ENCODE measurements around the gene BCL2L12. TPM values are rescaled to one million over a fixed set of nuclear protein-coding genes. Genes with fewer than 3 reads are reported as not detected.

BCL2L12 gene, protein sequence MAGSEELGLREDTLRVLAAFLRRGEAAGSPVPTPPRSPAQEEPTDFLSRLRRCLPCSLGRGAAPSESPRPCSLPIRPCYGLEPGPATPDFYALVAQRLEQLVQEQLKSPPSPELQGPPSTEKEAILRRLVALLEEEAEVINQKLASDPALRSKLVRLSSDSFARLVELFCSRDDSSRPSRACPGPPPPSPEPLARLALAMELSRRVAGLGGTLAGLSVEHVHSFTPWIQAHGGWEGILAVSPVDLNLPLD
- total RNA-seq = 2.2 and 4.0 TPM in 2 replicates

DNA sequence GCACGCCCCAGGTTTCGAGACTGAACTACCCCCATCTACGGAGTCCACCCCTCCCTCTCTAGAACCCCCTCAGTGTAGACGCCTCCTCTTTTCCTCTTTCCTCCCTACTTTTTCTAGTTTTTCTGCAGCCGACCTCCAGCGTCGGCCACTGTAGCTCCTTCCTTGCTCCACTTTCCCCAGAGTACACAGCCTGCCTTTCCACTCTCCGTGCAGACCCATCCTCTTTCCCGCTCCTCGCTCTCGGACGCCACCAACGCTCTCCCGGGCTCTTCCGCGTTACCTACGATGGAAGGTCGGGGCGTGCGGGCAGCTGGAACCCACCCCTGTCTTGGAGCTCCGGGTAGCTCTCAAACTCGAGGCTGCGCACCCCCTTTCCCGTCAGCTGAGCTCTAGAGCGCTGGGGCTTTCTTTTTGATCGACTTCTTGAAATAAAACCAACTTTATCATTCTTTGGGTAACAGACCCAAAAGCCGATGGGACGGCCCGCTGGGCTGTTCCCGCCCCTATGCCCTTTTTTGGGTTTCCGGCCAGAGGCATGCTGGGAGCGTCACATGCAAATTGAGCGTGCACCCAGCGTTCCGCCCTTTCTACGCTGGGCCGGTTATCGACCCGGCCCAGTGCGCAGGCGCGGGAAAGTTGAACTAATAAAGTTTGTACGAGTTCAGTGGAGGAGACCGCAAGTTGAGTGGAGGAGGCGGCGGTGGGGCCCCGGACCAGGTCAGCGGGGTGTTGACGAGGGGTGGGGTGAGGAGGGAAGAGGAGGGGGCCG, at the start of gene BCL2L12, which contains the start of gene IRF3:
TSS of gene BCL2L12 (plus strand) at position 583 of the 769 bp plus-strand sequence. CDS start 760 bp downstream, outside the sequence.
TSS of gene IRF3 (minus strand) at position 507 of the 769 bp plus-strand sequence. CDS start 1,019 bp downstream, outside the sequence.

DNA sequence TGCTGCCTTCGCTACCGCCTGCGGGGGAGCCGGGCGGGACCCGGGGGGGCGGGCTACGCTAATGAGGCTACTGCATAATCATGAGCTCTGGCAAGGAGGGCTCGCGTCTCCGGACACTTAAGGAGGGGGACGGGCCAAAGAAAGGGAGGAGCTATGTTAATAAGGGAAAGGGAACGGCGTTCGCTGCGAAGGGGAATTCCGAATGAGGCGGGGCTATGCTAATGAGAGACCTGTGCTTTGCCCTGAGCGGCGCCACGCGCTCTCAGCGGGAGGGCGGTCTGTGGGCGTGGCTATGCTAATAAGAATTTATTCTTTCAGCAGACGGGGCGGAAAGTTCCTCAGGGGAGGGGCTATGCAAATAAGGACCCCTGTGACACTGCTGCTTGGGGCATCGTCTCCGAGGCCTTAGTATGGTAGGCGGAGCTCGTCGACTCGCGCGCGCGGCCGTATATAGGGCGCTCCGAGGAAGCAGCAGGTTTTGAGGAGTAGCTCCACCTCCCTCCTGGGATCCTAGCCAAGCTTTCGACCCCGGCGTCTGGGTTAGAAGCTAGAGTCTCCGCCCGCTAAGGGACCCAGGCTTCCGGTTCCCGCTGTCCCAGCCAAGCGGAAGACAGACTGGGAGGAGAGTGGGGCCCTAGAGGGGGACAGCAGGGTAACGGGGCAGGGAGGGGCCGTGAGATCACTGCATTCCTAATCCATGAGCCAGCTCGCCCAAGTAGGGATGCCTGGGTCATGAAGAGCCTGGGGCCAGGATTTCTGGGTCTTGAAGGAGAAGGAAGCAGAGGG, 25.4 kb upstream of the BCL2L12 start, which contains the start of gene RRAS:
TSS of gene RRAS (minus strand) at position 31 of the 786 bp plus-strand sequence. CDS start 45 bp downstream, outside the sequence.

DNA sequence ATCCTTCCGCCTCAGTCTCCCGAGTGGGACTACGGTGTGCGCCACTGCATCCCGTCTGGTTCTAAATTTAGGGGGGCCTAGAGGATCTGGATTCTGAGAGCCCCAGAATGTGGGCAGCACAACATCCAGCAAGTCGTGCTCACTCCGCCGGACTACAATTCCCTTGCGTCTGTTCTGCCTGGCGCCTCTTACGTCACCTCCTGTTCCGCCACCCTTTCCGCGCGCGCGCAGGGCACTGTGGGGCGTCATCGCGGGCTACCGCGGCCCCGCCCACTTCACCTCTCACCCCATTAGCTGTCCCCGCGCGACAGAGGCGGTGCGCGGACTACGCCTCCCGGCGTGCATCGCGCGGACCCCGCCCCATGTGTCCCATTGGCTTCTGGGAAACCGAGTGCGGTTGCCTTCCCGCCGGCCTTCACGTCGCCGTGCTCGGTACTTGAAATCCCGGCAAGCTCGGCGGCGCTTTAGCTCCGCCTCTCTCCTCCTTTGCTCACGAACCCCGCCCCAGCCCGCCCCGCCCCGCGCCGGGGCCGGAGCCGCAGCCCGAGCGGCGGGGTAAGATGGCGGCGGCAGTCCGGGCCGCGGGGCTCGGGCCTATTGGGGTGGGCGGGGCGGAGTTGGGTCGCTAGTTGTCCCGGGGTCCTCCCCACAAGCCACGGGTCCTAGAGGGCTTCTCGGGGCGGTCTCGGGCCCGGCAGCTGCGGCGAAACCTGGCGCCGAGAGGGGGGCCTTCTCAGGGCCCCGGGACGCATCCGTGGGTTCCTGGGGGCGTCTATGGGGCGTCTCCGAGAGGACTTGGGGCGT, 23.8 kb upstream of the BCL2L12 start, which contains the start of gene SCAF1:
TSS of gene SCAF1 (plus strand) at position 522 of the 804 bp plus-strand sequence. CDS start 2,818 bp downstream, outside the sequence.

DNA sequence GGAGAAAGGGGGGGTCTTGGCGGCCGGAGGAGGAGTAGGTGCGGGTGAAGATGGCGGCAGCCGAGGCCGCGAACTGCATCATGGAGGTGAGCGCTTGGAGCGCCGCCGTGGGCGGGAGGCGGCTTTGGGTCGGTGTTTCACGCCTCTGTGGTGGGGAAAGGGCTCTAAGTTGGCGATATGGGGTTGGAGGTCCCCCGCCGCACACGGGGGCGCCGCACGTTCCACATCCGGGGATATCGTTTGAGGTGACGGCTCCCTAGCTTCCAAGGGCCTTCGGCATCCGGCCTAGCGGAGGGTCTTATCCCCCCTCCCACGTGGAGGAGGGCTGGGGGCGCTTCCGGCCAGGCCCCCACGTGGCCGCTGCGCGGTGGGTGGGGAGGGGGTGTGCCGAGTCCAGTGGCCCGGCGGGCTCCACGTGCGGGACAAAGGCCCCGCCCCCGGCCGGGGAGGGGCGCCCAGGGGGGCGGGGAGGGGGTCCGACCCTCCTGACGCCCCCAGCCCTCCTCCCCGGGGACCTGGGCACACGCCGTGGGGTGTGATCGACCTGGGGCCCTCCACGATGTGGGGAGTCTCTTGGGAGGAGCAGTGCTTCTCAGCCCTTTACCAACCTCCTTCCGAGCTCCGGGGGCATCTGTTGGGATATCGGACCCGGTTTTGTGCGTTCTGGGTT, 11.6 kb downstream of the BCL2L12 start, which contains the start of gene PRMT1:
TSS of gene PRMT1 (plus strand) at position 41 of the 670 bp plus-strand sequence. CDS start at position 51, 10 bp downstream.

DNA sequence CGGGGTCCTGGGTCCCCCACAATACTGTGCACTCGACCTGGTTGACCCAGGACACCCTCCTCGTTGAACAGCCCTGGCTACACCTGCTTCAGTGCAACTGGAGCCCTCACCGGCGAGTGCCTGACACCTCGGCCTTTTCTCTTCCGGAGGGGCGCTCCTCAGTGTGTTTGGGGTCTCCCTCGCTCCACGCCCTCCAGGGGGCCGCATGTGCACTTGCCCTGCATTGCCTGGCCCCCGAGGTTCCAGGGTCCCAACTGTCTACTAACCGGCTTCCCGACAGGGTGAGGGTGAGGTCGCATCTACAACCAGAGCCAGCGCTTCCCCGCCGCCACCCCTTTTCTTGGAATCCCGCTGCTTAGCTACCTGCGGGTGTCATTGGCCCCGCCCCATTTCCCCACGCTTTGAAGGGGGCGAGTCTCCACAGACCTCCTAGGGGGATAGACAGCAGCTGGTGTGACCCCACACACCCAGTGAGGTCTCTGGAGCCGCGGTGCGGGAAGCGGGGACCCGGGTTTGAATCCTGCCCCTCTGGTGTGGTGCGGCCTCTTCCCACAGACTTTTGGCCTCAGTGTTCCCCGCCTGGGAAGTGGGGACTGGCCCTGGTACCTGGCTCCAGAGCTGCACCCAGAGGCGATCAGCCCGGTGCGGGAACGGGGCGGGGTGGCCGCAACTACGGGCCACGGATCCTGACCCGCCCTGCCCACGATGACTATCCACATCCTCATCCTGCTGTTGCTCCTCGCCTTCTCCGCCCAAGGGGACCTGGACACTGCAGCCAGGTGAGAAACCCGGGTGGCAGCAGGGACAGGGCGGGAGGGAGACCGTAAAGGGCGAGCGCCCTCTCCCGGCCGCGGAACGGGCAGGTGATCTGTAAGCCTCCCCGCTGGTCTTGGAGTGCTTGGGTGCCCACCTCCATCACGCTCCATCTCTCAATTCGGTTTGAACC, 23.7 kb downstream of the BCL2L12 start, which contains the start of gene ADM5:
TSS of gene ADM5 (plus strand) at position 462 of the 946 bp plus-strand sequence. CDS start at position 706, 244 bp downstream.

DNA sequence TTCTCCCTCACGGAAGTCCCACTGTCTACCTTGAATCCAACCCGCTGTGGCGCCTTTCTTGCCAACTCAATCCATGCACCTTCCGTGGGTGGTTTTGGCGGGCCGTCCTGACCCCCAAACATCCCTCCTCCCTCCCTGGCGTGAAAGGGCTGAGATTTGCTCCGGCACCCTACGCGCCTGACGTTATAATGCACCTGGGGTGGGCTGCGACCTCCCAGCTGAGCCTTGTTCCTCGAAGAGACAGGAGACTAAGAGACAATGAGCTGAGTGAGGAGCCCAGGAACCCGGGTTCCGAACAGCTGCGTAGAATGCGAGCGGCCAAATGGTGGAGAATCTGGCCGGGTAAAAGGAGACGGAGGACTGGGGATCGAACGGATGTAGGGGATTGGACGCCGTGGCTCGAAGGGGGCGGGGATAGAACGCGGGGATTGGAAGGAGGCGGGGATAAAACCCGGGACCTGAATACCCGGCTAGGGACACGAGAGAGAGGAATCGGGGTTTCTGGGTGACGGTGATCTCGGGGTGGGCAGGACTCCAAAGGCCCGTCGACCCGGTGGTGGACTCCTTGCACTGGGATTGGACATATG, 25.0 kb downstream of the BCL2L12 start, which contains the start of gene CPT1C:
TSS of gene CPT1C (plus strand) at position 461 of the 587 bp plus-strand sequence. CDS start 1,137 bp downstream, outside the sequence.

Other genes with a start within 250 kb of the BCL2L12 start
- gene PTH2, start 242.5 kb upstream of the BCL2L12 start, total RNA-seq = not detected in 2 replicates
- gene GFY, start 240.5 kb upstream of the BCL2L12 start, total RNA-seq = not detected in 2 replicates
- under 0.01 and 0.19 TPM in 2 replicates for gene SLC17A7, start 224.4 kb upstream of the BCL2L12 start, total RNA-seq
- gene PIH1D1, start 214.1 kb upstream of the BCL2L12 start, total RNA-seq = 100 and 117 TPM in 2 replicates
- 27.2 and 40.8 TPM in 2 replicates for gene ALDH16A1, start 212.7 kb upstream of the BCL2L12 start, total RNA-seq
- 3.3 and 5.2 TPM in 2 replicates for gene FLT3LG, start 191.7 kb upstream of the BCL2L12 start, total RNA-seq
- 2,656 and 2,860 TPM in 2 replicates for gene RPL13A, start 178.3 kb upstream of the BCL2L12 start, total RNA-seq
- gene RPS11, start 169.5 kb upstream of the BCL2L12 start, total RNA-seq = 2,801 and 3,340 TPM in 2 replicates
- gene FCGRT, start 153.3 kb upstream of the BCL2L12 start, total RNA-seq = 55.8 and 68.3 TPM in 2 replicates
- 292 and 325 TPM in 2 replicates for gene RCN3, start 137.9 kb upstream of the BCL2L12 start, total RNA-seq
- gene NOSIP, start 85.4 kb upstream of the BCL2L12 start, total RNA-seq = 81.4 and 103 TPM in 2 replicates
- gene PRRG2, start 84.6 kb upstream of the BCL2L12 start, total RNA-seq = 0.25 and 0.92 TPM in 2 replicates
- gene PRR12, start 74.8 kb upstream of the BCL2L12 start, total RNA-seq = 2.1 and 3.0 TPM in 2 replicates
- 44.3 and 46.8 TPM in 2 replicates for gene RRAS, start 25.8 kb upstream of the BCL2L12 start, total RNA-seq
- gene SCAF1, start 23.7 kb upstream of the BCL2L12 start, total RNA-seq = 11.1 and 13.1 TPM in 2 replicates
- 61.1 and 65.4 TPM in 2 replicates for gene IRF3, start 76 bp upstream of the BCL2L12 start, total RNA-seq
- gene PRMT1, start 11.3 kb downstream of the BCL2L12 start, total RNA-seq = 271 and 406 TPM in 2 replicates
- 0.25 and 0.40 TPM in 2 replicates for gene ADM5, start 23.7 kb downstream of the BCL2L12 start, total RNA-seq
- gene CPT1C, start 25.2 kb downstream of the BCL2L12 start, total RNA-seq = 10.4 and 21.8 TPM in 2 replicates
- 0.06 and 0.13 TPM in 2 replicates for gene TSKS, start 97.4 kb downstream of the BCL2L12 start, total RNA-seq
- 78.3 and 86.3 TPM in 2 replicates for gene AP2A1, start 101.1 kb downstream of the BCL2L12 start, total RNA-seq
- gene FUZ, start 147.4 kb downstream of the BCL2L12 start, total RNA-seq = 24.3 and 25.8 TPM in 2 replicates
- 16.5 and 16.6 TPM in 2 replicates for gene MED25, start 152.4 kb downstream of the BCL2L12 start, total RNA-seq
- gene PTOV1, start 185.2 kb downstream of the BCL2L12 start, total RNA-seq = 51.7 and 55.0 TPM in 2 replicates
- gene PNKP, start 201.6 kb downstream of the BCL2L12 start, total RNA-seq = 52.4 and 58.9 TPM in 2 replicates
- 11.0 and 12.4 TPM in 2 replicates for gene AKT1S1, start 211.4 kb downstream of the BCL2L12 start, total RNA-seq
- gene TBC1D17, start 211.8 kb downstream of the BCL2L12 start, total RNA-seq = 9.4 and 12.5 TPM in 2 replicates
- 0.13 and 0.56 TPM in 2 replicates for gene IL4I1, start 231.0 kb downstream of the BCL2L12 start, total RNA-seq